HK-2 (cell line): ENCODE measurements around the gene DAP.
"Not testable (repeated sequence)": the region's sequence is repeated elsewhere in the genome, so short reads cannot be mapped to it uniquely, and the experiment has no call there.

Source experiments
- DNase-seq: peaks from one replicate; pipeline ENCODE4 v3.0.0-alpha.2; 2018; ENCODE audit not compliant: unreplicated experiment

Gene DAP

DNA sequence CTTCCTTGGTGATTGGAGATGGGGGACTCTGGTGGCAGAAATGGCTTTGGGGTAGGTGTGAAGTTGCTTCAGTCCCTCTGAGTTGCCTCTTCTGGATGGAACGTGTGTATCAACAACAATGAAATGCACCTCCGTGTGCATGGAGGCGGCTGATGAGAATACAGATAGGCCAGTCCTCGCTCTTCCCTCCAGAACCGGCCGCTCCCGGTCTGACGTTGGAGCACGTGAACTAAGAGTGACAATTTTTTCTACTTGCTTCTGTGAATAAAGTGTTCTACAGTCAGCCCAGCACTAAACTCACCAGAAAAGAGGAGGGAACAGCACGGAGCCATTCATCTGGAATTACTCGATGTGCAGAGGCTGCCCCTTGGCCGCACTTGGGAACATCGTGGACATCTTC, 106.5 kb downstream of the DAP start:
- DNase-seq = no peak

DNA sequence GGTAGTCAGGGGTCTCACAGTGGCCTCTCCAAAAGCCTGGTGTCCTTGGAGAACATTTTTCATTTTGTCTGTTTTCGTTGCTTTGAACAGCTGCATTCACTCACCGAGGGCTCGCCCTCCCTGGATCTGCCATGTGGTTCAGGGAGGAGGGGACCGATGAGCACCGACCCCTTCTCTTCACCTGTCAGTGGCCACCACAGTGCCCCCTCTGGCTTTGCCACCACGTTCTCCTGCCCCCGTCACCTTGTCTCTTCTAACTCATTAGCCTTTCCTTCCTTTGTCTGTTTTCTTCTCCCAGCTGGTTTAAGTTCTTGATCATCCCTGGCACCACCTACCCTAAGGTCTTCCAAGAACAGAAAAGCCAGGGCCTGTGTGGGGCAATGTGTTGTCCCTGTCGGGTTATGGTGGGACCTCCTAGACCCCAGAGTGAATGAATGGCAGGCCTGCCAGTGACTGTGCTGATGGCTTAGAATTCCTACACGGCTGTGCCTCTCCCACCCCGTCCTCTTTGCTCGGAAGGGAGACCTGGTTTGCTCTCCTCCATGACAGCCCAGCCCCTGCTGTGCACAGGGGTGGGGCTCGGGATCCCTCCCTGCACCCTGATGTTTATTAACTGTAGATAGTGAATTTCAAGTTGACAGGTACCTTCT, 107.2 kb downstream of the DAP start:
- no peak for DNase-seq

DNA sequence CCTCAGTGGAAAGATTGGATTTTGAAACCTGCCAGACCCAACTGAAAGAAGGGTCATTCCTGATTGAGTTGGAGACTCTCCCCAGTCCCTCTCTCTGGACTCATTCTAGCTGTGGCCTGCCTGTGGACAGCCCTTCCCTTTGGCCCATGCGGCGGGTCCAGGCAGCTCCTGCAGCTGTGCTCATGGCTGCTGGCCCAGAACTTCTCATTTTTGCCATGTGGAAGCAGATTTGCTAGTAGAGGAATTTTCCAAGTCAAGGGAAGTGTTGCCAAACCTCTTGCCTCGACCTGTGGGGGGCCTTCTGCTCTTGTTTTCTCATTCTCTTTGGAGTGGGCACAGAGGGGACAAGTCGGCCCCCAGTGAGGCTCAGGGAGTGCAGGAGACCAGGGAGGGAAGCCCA, 108.0 kb downstream of the DAP start:
- DNase-seq = no peak

DNA sequence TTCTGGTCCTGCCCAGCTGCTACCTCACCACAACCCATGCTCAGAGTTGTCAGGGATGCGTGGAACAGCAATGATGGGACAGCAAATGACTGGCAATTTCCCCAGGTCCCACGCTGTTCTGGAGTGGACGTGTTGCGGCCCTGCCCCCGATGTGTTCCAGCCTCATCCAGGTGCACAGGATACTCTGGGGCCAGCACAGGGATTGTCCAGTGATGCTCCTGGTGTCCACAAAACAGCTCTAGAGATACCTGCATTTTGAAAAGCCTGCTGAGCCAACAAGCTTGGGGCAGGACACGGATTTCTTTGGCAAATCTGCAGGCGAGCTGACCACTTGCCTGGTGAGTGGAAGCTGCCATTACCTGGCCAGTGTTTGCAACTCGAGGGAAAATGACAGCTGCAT, 108.4 kb downstream of the DAP start:
- no peak for DNase-seq

DNA sequence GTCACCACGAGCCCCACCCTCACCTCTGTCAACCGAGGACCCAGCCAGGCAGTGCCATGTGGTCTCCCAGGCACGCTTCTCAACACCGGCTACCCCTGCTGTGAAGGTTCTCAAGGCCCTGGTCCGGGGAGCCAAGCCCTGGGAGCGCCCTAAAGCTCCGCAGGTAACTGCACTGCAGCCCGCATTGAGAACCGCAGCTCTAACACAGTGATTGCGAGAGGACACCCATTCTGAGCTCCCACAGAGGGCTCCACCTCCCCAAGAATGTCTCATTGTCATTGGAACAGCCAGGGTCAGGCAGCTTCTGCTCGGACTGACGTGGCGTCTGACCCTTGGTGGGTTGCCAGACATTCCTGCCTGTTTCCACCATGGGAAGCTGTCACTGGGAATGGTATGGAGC, 108.9 kb downstream of the DAP start:
- no peak for DNase-seq

DNA sequence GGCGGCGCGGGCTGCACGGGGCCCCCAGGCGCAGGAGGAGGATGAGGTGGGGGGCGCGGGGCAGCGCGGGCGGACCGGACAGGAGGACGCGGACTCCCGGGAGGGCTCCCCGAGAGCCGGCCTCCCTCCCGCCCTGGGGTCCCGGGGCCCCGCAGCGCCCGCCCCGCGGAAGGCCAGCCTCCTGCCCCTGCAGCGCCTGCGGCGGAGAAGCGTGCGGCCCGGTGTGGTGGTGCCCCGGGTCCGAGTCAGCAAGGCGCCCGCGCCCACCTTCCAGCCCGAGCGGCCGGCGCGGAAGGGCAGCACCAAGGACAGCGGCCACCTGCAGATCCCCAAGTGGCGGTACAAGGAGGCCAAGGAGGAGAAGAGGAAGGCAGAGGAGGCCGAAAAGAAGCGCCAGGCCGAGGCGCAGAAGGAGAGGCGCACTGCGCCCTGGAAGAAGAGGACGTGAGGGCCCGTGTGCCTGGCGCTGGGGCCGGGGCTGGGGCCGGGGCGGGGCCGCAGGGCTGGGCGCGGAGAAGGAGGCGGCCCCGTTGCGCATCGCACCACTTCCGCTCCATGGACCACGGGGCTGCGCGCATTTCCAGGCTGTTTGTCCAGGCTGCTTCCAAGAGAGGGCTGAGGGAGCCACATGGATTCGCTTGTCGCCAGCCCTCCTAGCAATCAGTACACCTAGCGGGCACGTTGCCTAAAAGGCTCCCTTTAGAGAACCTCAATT, 111.2 kb downstream of the DAP start:
- DNase-seq = no peak

DNA sequence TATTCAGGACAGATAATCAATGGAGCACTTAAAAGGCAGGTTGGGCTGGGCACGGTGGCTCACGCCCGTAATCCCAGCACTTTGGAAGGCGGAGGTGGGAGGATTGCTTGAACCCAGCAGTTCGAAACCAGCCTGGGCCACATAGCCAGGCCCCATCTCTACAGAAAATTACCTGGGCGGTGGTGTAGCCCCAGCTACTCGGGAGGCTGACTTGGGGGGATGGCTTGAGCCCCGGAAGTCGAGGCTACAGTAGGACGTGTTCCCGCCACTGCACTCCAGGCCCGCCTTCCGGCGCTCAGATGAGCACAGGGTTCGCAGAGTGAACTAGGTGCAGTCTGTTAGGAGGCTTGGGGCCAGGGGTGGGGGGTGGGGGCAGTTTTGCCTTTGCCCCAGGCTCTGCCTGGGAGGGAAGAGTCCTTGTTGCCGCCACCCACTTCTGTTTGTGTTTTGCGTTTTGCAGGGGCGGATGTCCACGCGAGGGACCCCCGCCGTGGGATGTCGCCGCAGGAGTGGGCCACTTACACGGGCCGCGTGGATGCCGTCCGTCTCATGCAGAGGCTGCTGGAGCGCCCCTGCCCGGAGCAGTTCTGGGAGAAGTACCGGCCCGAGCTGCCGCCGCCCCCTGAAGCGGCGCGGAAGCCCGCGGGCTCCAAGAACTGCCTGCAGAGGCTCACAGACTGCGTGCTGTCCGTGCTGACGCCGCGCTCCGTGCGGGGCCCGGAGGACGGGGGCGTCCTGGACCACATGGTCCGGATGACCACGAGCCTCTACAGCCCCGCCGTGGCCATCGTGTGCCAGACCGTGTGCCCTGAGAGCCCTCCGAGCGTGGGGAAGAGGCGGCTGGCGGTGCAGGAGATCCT, 112.0 kb downstream of the DAP start:
- DNase-seq = no peak

DNA sequence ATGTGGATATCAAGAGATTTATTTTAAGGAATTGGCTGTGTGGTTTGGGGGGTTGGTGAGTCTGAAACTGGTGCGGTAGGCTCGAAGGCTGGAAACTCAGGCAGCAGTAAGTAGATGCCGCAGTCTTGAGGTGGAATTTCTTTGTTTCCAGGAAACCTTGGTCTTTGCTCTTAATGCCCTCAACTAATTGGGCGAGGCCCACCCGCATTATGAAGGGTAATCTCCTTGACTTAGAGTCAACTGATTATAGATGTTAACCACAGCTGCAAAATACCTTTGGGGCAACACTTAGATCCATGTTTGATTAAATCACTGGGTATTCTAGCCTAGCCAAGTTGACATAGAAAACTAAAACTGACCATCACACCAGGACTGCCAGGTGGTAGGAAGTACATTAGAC, 113.4 kb downstream of the DAP start:
- no peak for DNase-seq

DNA sequence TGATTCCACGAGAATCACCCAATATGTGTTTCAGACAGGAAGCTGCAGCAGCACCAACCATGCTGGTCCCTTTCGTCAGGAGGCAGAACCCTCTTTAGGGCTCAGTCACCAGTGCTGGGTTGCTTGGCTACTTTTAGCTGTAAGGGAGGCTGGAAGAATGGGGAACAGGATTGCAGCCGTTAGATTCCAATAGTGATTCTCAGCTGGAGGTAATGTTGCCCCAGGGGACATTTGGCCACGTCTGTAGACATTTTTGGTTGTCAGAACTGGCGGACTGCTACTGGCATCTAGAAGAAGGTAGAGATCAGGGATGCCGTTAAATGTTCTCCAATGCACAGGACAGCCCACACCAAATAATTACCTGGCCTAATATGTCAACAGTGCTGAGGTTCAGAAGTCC, 115.4 kb downstream of the DAP start:
- no peak for DNase-seq

DNA sequence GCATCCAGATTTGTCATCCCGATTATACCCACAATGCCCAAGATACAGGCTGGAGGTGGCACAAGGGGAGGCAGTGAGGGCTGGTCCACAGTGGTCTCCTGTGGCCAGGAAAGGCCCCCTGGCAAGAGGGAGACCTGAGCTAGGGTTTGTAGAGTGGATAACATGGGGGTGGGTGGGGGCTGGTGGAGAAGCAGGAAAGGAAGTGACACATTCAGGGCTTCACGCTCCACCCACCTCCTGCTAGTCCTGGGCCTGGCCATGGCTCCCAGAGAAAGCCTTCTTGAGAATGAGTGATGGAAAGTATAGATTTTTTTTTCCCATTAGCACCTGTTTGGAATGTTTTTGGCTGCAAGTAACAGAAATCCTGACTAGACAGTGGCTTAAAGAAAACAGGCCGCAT, 115.9 kb downstream of the DAP start:
- DNase-seq = no peak

DNA sequence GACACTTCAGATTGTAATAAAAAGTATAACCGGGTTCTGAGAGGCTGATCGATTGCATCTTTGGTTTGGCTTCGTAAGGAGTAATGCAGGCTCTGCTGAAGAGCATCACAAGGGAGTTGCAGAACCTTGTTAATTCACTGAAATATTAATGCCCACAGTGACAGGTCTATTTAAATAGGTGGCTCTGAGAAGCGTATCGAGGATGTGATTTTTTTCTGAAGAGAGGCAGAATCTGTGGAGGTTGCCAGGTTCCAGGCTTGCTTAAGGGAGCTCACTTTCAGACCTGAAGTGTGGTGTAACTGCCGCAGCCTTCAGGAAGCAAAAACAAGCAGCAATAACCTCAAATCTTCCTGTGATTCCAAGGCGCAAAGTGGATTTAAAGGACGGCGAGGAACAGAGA, 116.8 kb downstream of the DAP start:
- no peak for DNase-seq

DNA sequence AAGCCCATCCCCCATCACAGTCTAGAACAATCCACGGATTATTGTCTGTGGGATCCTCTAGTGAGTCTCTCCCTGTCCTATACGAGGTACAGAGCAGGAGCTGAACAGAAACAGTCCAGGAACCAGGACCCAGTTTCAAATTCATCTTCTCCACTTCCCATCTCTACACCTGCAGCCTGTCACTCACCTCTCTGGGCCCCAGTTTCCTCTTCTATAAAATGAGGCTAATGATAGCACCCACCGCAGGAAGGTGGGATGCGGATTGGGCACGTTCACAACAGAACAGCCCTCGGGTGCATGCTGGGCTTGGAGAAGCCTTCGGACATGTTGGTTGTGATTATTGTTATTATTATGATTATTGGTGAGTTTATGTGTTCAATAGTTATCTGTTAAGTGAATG, 118.7 kb downstream of the DAP start:
- no peak for DNase-seq

DNA sequence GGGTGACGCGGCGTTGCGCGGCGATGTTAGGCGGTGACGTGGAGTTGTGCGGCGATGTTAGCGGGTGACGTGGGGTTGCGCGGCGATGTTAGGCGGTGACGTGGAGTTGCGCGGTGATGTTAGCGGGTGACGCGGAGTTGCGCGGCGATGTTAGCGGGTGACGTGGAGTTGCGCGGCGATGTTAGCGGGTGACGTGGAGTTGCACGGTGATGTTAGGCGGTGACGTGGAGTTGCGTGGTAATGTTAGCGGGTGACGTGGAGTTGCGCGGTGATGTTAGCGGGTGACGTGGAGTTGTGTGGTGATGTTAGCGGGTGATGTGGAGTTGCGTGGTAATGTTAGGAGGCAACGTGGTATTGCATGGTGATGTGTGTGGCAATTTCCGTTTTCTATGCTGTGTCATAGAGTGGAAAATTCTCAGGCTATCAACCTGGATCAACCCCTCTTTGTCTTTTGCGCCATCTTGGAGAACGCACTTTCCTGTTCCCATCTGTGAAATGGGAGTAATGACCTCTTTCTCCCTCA, 121.1 kb downstream of the DAP start:
- no peak for DNase-seq

DNA sequence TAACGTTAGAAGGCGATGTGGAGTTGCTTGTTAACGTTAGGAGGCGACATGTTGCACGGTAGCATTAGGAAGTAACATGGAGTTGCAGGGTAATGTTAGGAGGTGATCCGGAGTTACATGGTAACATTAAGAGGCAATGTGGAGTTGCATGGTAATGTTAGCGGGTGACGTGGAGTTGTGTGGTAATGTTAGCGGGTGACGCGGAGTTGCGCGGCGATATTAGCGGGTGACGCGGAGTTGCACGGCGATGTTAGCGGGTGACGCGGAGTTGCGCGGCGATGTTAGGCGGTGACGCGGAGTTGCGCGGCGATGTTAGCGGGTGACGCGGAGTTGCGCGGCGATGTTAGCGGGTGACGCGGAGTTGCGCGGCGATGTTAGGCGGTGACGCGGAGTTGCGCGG, 122.3 kb downstream of the DAP start:
- DNase-seq = not testable (repeated sequence)

DNA sequence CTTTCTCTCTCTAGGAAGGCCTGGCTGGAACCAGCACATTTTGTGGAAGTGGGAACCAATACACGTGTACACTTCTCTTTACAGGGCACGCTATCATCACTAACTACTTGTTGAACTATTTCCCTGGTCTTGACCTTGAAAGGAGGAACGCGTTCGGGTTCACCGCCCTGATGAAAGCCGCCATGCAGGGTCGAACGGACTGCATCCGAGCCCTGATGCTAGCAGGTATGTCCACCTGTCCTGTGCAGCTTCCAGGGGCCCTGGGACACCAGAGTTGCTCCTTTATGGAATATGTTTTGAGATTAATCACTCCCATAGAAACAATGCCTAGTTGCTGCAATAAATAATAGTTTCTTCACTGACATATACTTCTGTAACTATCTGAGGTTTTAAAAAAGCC, 123.1 kb downstream of the DAP start:
- no peak for DNase-seq

DNA sequence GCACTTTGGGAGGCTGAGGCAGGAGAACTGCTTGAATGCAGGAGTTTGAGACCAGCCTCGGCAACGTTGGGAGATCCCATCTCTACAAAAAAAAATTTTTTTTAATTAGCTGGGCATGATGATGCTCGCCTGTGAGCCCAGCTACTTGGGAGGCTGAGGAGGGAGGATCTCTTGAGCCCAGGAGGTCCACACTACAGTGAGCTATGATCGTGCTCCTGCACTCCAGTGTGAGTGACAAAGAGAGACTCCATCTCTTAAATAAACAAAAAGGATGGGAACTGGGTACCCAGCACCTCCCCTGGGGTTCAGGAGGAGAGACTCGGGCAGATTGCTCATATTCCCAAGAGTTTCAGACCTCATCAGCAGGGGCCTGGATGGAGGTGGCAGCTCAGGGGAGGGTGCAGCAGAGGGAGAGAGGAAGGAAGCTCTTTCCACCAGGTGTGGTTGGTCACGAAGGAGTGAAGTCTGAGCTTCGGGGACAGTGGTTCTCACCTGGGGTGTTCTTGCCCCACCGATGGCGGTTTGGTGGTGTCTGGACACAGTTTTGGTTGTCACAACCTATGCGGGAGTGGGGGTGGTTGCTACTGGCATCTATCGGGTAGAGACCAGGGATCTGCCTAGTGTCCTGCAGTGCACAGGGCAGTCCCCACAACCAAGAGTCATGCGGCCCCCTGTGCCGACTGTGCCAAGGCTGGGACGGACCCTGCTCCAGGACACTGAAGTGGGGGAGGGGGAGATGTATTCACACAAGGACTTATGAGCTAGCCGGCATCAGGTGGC, 124.5 kb downstream of the DAP start:
- DNase-seq = no peak

DNA sequence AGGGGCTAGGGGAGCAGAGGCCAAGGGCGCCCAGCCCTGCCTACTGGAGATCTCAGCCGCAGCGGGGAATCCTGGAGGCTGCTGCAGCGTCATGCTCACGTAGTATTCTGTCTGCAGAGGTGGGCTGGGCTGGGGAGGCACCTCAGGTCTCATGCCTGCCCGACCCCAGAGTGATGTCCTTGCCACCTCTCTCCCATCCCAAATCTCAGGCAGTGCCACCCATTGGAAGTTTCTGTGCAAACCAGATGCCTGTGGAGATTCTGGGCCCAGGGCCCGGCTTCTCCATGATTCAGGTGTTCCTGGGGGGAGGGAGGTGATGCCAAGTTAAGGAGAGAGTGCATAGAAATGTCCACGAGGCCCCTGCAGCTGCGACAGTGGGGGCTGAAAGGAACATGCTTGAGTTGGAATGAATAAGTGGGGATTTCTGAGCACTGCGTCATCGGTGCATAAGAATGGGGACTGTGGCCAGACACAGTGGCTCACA, 125.1 kb downstream of the DAP start:
- no peak for DNase-seq

DNA sequence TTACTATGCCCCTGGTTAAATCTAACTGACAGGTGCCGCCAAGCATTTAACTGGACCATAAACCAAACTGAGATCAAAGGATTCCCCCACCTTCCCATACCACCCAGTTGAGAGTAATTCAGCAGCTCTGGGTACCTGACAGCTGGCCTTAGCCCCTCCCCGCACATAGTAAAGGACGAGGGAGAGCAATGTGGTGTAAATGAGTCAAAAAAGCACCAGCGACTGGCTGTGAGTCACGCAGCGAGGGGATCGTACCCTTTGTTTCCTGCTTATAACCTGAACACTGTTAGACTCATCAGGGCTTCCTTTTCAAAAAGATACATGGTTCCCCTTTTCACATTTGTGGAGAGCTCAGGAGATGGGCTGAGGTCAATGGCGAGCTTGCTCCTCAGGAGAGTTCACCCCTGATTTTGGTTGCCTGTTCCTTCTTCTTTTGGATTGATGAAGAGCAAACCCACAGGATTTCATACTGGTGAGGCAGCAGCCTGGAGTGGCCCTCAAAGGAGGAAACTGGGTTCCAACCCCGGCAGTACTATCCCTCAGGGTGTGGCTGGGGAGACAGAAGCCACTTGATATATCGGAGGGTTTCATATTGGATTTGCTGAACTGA, 125.7 kb downstream of the DAP start:
- peak; percentile 57 for DNase-seq

DNA sequence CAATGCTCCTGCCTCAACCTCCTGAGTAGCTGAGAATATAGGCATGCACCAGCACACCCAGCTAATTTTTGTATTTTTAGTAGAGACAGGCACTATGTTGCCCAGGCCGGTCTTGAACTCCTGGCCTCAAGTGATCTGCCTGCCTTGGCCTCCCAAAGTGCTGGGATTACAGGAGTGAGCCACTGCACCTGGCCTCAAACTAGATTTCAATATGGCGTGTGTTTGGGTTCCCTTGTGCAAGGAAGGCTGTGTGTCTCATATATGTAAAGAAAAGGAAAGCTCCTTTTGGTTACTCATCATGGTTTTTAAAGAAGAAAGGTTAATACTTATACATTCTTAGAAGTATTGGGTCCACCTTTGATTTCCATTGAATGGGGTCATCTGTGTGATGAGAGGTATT, 126.5 kb downstream of the DAP start:
- no peak for DNase-seq

DNA sequence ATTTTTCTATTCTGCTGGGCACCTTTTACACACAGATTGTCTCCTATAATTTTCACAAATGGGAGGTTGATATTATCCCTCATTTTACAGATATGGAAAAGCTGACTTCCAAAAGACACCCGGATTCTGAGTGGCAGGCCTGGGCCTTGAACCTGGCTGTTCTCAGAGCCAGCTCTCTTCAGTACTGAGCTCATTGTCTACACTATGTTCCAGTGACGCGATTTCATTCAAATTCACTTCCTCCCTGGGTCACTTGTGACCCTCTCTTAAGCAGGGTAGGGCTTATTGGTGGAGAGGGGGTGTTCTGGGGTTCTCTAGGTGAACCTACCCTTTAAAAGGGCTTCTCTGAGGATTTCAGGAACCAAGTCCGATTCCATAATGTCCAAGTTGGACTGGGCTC, 127.0 kb downstream of the DAP start:
- no peak for DNase-seq
